ENCODE measurements around the gene ELMO1.

DNA sequence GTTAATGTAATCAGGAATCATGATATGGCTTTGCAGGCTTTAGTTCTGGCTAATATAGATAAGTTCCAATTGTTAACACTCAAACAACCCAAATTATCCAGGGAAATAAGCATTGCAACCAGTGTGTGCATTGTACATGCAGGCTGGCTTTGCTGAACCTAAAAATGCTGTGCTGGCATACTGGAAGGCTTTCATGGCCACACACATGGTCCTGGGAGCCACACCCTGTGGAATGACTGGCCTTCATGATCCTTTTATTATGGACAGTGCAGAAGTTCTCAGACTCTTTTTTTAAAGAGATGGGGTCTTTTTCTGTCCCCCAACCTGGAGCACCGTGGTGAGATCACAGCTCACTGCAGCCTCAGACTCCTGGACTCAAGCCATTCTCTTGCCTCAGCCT, 5.0 kb downstream of the ELMO1 start:
- TF ChIP-seq SUZ12 (IDR thresholded peaks at IDR 0.05) (no peak), BHLHE40 (IDR thresholded peaks at IDR 0.05; ENCODE audit: borderline replicate concordance) (no peak), NFRKB (IDR thresholded peaks at IDR 0.05) (no peak), FOXA1 (IDR thresholded peaks at IDR 0.05) (no peak), SP1 (IDR thresholded peaks at IDR 0.05) (no peak), ZNF384 (IDR thresholded peaks at IDR 0.05) (no peak), FOXM1 (IDR thresholded peaks at IDR 0.05; ENCODE audit: borderline replicate concordance) (no peak), HDGF (IDR thresholded peaks at IDR 0.05; ENCODE audit: borderline replicate concordance) (no peak), LEF1 (IDR thresholded peaks at IDR 0.05; ENCODE audit: borderline replicate concordance) (no peak), CTBP1 (IDR thresholded peaks at IDR 0.05; ENCODE audit: borderline replicate concordance) (no peak), FOXK2 (IDR thresholded peaks at IDR 0.05) (no peak), ELF4 (IDR thresholded peaks at IDR 0.05) (no peak), ARNT (IDR thresholded peaks at IDR 0.05) (no peak), TARDBP (IDR thresholded peaks at IDR 0.05) (no peak)
